Endothelial cell of umbilical vein (primary cell): ENCODE measurements around the gene DNAJB12. TPM values are rescaled to one million over a fixed set of nuclear protein-coding genes. Genes with fewer than 3 reads are reported as not detected.

Experiments used
- BruUV-seq: library from RNA; stranded (reverse); fragments of 400-500 nt; replicated peaks from 2 replicates; lab custom pipeline; 2021; lab: Mats Ljungman, UMichigan
- CTCF ChIA-PET: fragments of 300-600, 350-600 bp; sonication (Branson Sonifier 250); formaldehyde crosslinking; loops from one replicate; lab custom pipeline; 2021; ENCODE audit warnings: antibody characterized with exemption, inconsistent platforms; lab: Charles Lee
- POLR2A ChIA-PET: fragments of 300-600, 350-600 bp; sonication (Branson Sonifier 250); formaldehyde crosslinking; loops from one replicate; lab custom pipeline; 2021; ENCODE audit warnings: antibody characterized with exemption, inconsistent platforms; lab: Charles Lee
- DNase-seq: peaks from one replicate; pipeline ENCODE4 v3.0.0-alpha.2; 2011; ENCODE audit warnings: low read depth, low spot score
- FAIRE-seq: peaks from 2 replicates; lab custom pipeline; 2011; peaks lifted over from hg19 to GRCh38; lab: Jason Lieb, UNC
- H2AFZ ChIP-seq: 2 replicates; pipeline ENCODE4 v1.6.0; 2012; ENCODE audit warnings: low read depth, low read length, control low read depth, inconsistent platforms
- H3K27ac ChIP-seq: 2 replicates; pipeline ENCODE4 v1.5.1; 2011; ENCODE audit warnings: low read depth, mild to moderate bottlenecking, control low read depth, low read length, moderate library complexity; ENCODE audit not compliant: insufficient read depth
- H3K27me3 ChIP-seq, 2 experiments: 2 replicates each; pipeline versions ENCODE4 v1.6.0 to v1.6.1; 2011; ENCODE audit warnings: low read length in 2 of 2, mixed read lengths in 1 of 2; ENCODE audit not compliant: control insufficient read depth in 2 of 2, insufficient read depth in 2 of 2
- H3K36me3 ChIP-seq, 2 experiments: 2 replicates in 1 of 2; 3 replicates in 1 of 2; pipeline ENCODE4 v1.5.1; 2011; ENCODE audit warnings: low read length in 2 of 2, mild to moderate bottlenecking in 1 of 2, moderate library complexity in 1 of 2; ENCODE audit not compliant: control insufficient read depth in 2 of 2, insufficient read depth in 2 of 2; ENCODE audit errors: extremely low read depth in 1 of 2
- H3K4me1 ChIP-seq: 3 replicates; pipeline ENCODE4 v1.5.1; 2011; ENCODE audit warnings: mild to moderate bottlenecking, low read length; ENCODE audit not compliant: control insufficient read depth, insufficient read depth; ENCODE audit errors: extremely low read depth
- H3K4me2 ChIP-seq: 2 replicates; pipeline ENCODE4 v1.6.1; 2011; ENCODE audit warnings: low read length, control low read depth, mixed read lengths; ENCODE audit not compliant: insufficient read depth
- H3K4me3 ChIP-seq, 3 experiments: fragments of 200-600 bp in 1 of 3; sonication (generic), shearing (Covaris generic) in 1 of 3; replicated peaks in 1 of 3; 2 replicates each; pipeline ENCODE4 v1.5.1; 2011 to 2016; ENCODE audit warnings: control low read depth in 3 of 3, low read length in 3 of 3, mild to moderate bottlenecking in 2 of 3, inconsistent platforms in 1 of 3, low read depth in 1 of 3, moderate library complexity in 1 of 3; ENCODE audit not compliant: insufficient read depth in 1 of 3
- H3K79me2 ChIP-seq: 2 replicates; pipeline ENCODE4 v1.6.0; 2012; ENCODE audit warnings: low read length, inconsistent platforms; ENCODE audit not compliant: control insufficient read depth, insufficient read depth
- H3K9ac ChIP-seq: replicated peaks from 2 replicates; pipeline ENCODE3; 2011; ENCODE audit warnings: low read length, control low read depth; ENCODE audit not compliant: insufficient read depth; ENCODE audit errors: extremely low read depth
- H3K9me1 ChIP-seq: replicated peaks from 3 replicates; pipeline ENCODE4 v1.6.0; 2011; ENCODE audit warnings: mild to moderate bottlenecking, low read length; ENCODE audit not compliant: control insufficient read depth, insufficient read depth; ENCODE audit errors: extremely low read depth
- H3K9me3 ChIP-seq: replicated peaks from 2 replicates; pipeline ENCODE4 v1.5.1; 2012; ENCODE audit warnings: low read length, inconsistent platforms; ENCODE audit not compliant: control insufficient read depth, insufficient read depth
- H4K20me1 ChIP-seq: replicated peaks from 2 replicates; pipeline ENCODE3; 2011; ENCODE audit warnings: mild to moderate bottlenecking, low read length; ENCODE audit not compliant: control insufficient read depth, insufficient read depth; ENCODE audit errors: extremely low read depth
- CTCF ChIP-seq, 2 donors: IDR thresholded peaks; 1 replicate in 1 of 2; 2 replicates in 1 of 2; pipeline ENCODE4 v1.5.1; 2011; ENCODE audit warnings: low read length in 2 of 2, mild to moderate bottlenecking in 2 of 2, moderate library complexity in 2 of 2, control low read depth in 1 of 2, inconsistent platforms in 1 of 2, low read depth in 1 of 2; ENCODE audit not compliant: insufficient read depth in 1 of 2; ENCODE audit errors: extremely low read depth in 1 of 2
- EZH2 ChIP-seq: IDR thresholded peaks from 2 replicates; pipeline ENCODE4 v1.6.1; 2012; ENCODE audit warnings: borderline replicate concordance, low read depth, mild to moderate bottlenecking, moderate library complexity, low read length, inconsistent platforms; ENCODE audit not compliant: severe bottlenecking
- FOS ChIP-seq: IDR thresholded peaks from 2 replicates; pipeline ENCODE4 v1.6.1; 2011; ENCODE audit warnings: mild to moderate bottlenecking, low read length, moderate library complexity, borderline replicate concordance; ENCODE audit not compliant: insufficient read depth
- GATA2 ChIP-seq: IDR thresholded peaks from 2 replicates; pipeline ENCODE4 v1.7.0; 2011; ENCODE audit warnings: low read depth, mild to moderate bottlenecking, moderate library complexity, mixed read lengths, low read length; ENCODE audit not compliant: insufficient read length, insufficient read depth
- JUN ChIP-seq: IDR thresholded peaks from 2 replicates; pipeline ENCODE4 v1.6.1; 2011; ENCODE audit warnings: borderline replicate concordance, low read depth; ENCODE audit not compliant: insufficient read length, insufficient read depth
- MAX ChIP-seq: IDR thresholded peaks from 2 replicates; pipeline ENCODE4 v1.6.1; 2011; ENCODE audit not compliant: insufficient read depth, insufficient read length
- MYC ChIP-seq: IDR thresholded peaks from one replicate; pipeline ENCODE4 v1.6.1; 2011; ENCODE audit warnings: mild to moderate bottlenecking, low read depth, low read length
- POLR2A ChIP-seq: IDR thresholded peaks from 2 replicates; pipeline ENCODE4 v1.6.1; 2012; ENCODE audit warnings: low read depth, mild to moderate bottlenecking, control low read depth, low read length
- POLR2AphosphoS5 ChIP-seq: IDR thresholded peaks from 2 replicates; pipeline ENCODE4 v1.6.1; 2012; ENCODE audit warnings: low read depth, mild to moderate bottlenecking, control low read depth, low read length, moderate library complexity; ENCODE audit not compliant: insufficient read depth
- dilution Hi-C: fragments of 300-500 bp; cut with MboI; formaldehyde crosslinking; loops from one replicate; pipeline ENCODE4 v1.15.0; 2019; ENCODE audit warnings: low sequenced_read_pairs; ENCODE audit not compliant: extremely low pct_ligation_motif_present
- intact Hi-C: fragments of 100-400 bp; cut with micrococcal nuclease; formaldehyde crosslinking; loops from one replicate; pipeline ENCODE4 v1.10.0; 2022
- polyA plus RNA-seq, 4 experiments: library from polyadenylated mRNA; depleted of rRNA in 3 of 4; stranded (reverse) in 3 of 4; unstranded in 1 of 4; fragments of >200 nt; gene quantifications; 2 replicates each; pipeline versions ENCODE4 v1.2.1 to v1.2.3, GENCODE V29; 2011 to 2012; ENCODE audit warnings: missing spikeins in 1 of 4
- total RNA-seq: library from RNA; stranded (reverse); gene quantifications from 2 replicates; pipeline ENCODE4 v1.2.3, GENCODE V29; 2021

DNAJB12 gene
- total and polyA plus RNA-seq, 2 donors (not counting 3 experiments of a cell fraction or from before 2014, with no cell fraction given): 27.2 to 44.2 TPM

GRCh38 chr10:72306215-72306760, 48.4 kb downstream of the DNAJB12 start:
- ChIA-PET POLR2A (interaction anchor here (0.9 kb wide), 1 partner anchor 51 kb away, joined by 9 read pairs; no protein-coding TSS in a partner anchor), CTCF (interaction anchor here (0.8 kb wide), 1 partner anchor 12 kb away, joined by 3 read pairs; no protein-coding TSS in a partner anchor)
- H3K9ac ChIP-seq: no peak overlapping the region
- no peak overlapping the region for H3K4me2 ChIP-seq
- H2AFZ ChIP-seq: no peak overlapping the region
- no peaks in the 10 kb centered on the region for H3K9me1 ChIP-seq
- H3K4me3 ChIP-seq: no peak overlapping the region
- dilution Hi-C loops: no loop called here
- no peaks in the 10 kb centered on the region for H4K20me1 ChIP-seq
- intact Hi-C loops: no loop called here
- H3K27me3 ChIP-seq: no peaks in the 10 kb centered on the region
- H3K27ac ChIP-seq: no peak overlapping the region
- TF ChIP-seq EZH2 (no peak), POLR2A (no peak), FOS (no peak), GATA2 (no peak), JUN (no peak), POLR2AphosphoS5 (no peak), MYC (no peak), CTCF (IDR thresholded peaks at IDR 0.05; ENCODE audit: extremely low read depth in 1 of 2, insufficient read depth in 1 of 2, low read depth in 1 of 2, low read length in 2 of 2) (no peak), MAX (no peak)
- no peaks in the 10 kb centered on the region for H3K79me2 ChIP-seq
- FAIRE-seq (no peak), DNase-seq (no peak)
- H3K36me3 ChIP-seq: no peaks in the 10 kb centered on the region
- no peaks in the 10 kb centered on the region for H3K9me3 ChIP-seq
- no TSS peak for BruUV-seq
- peaks cover 28% of the 10 kb centered on the region for H3K4me1 ChIP-seq
